ENCODE data around the gene IGSF22. TPM values are rescaled to one million over a fixed set of nuclear protein-coding genes. Genes with fewer than 3 reads are reported as not detected.

Gene IGSF22
- total RNA-seq, 2 donors from 2014 or later, result 0.39 TPM; not detected in 1

DNA sequence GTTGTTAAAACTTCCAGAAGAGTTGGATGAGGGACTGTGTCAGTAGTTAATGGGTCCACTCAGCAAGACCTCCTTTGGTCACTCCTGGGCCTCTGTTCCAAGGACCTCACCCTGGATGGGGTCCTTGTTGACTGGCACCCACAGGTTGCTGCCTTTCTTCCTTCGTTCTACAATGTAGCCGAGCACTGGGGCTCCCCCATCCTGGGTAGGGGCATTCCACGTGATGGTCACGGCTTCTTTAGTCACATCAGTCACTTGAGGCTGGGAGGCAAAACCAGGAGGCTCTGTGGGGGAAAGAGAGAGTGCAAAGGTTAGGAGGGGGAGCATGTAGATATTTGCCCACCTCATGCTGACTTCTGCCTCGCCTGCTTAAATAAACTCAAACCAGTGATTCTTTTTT is 15.4 kb downstream of the IGSF22 start:
- Histone ChIP-seq H3K9me3 (no peaks in the 10 kb centered on the region), H3K27ac (no peak overlapping the region), H3K4me3 (no peak overlapping the region), H3K4me1 (peaks cover 0 to 13% of the 10 kb centered on the region in 2 donors), H3K27me3 (no peaks in the 10 kb centered on the region), H3K36me3 (no peaks in the 10 kb centered on the region)
- DNase-seq (ENCODE audit: low spot score), result no peak
- TF ChIP-seq, protein P1, sequence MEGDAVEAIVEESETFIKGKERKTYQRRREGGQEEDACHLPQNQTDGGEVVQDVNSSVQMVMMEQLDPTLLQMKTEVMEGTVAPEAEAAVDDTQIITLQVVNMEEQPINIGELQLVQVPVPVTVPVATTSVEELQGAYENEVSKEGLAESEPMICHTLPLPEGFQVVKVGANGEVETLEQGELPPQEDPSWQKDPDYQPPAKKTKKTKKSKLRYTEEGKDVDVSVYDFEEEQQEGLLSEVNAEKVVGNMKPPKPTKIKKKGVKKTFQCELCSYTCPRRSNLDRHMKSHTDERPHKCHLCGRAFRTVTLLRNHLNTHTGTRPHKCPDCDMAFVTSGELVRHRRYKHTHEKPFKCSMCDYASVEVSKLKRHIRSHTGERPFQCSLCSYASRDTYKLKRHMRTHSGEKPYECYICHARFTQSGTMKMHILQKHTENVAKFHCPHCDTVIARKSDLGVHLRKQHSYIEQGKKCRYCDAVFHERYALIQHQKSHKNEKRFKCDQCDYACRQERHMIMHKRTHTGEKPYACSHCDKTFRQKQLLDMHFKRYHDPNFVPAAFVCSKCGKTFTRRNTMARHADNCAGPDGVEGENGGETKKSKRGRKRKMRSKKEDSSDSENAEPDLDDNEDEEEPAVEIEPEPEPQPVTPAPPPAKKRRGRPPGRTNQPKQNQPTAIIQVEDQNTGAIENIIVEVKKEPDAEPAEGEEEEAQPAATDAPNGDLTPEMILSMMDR (IDR thresholded peaks at IDR 0.05), result no peak

DNA sequence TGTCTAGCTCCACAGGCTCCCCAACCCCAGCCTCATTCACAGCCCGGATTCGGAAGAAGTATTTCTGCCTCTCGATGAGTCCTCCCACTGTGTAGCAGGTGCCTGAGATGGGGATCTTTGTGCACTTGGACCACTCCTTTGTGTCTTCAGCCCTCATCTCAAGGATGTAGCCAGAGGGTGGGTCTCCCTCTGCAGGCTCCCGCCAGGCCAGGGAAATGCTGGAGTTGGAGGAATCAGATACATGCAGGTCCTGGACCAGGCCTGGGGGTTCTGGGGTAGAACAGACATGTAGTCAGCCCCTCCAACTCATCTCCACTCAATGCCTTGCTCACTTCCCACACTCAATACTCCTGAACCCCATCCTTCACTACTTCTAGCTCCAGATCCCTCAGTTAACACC is 16.6 kb downstream of the IGSF22 start:
- peaks cover 0 to 25% of the 10 kb centered on the region in 2 donors for H3K4me1 ChIP-seq
- TF ChIP-seq, protein P1 (IDR thresholded peaks at IDR 0.05), result no peak
- no peak overlapping the region for H3K4me3 ChIP-seq
- no peak for DNase-seq (ENCODE audit: low spot score)
- H3K9me3 ChIP-seq, result no peaks in the 10 kb centered on the region
- H3K36me3 ChIP-seq, result no peaks in the 10 kb centered on the region
- no peak overlapping the region for H3K27ac ChIP-seq
- no peaks in the 10 kb centered on the region for H3K27me3 ChIP-seq

DNA sequence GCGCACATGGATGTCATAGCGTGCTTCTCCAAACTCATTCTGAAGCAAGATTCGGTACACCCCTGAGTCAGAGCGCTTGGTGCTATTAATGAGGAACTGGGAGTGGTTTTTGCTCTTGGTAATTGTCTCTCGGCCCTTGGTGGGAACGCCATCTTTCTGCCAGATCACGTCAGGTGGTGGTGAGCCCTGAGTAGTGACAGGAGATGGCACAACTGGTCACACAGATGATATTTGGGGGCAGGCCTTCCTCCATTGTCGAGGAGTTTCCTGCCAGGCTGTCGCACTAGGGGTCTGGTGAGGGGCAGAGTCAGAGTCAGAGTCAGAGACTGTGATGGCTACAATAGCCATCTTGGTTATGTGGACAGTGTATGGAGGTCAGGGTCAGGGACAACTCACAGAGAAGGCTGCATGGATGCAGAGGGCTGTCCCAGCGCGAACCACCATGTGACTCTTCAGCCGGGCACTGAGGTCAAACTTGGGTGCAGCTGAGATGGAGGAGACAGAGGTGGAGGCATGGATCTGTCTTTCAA is 18.1 kb downstream of the IGSF22 start:
- H3K36me3 ChIP-seq, result no peaks in the 10 kb centered on the region
- no peak for DNase-seq (ENCODE audit: low spot score)
- no peak overlapping the region for H3K4me3 ChIP-seq
- TF ChIP-seq, protein P1 (IDR thresholded peaks at IDR 0.05), result no peak
- H3K27ac ChIP-seq, result no peak overlapping the region
- no peaks in the 10 kb centered on the region for H3K9me3 ChIP-seq
- no peaks in the 10 kb centered on the region for H3K27me3 ChIP-seq
- peaks cover 0 to 38% of the 10 kb centered on the region in 2 donors for H3K4me1 ChIP-seq

DNA sequence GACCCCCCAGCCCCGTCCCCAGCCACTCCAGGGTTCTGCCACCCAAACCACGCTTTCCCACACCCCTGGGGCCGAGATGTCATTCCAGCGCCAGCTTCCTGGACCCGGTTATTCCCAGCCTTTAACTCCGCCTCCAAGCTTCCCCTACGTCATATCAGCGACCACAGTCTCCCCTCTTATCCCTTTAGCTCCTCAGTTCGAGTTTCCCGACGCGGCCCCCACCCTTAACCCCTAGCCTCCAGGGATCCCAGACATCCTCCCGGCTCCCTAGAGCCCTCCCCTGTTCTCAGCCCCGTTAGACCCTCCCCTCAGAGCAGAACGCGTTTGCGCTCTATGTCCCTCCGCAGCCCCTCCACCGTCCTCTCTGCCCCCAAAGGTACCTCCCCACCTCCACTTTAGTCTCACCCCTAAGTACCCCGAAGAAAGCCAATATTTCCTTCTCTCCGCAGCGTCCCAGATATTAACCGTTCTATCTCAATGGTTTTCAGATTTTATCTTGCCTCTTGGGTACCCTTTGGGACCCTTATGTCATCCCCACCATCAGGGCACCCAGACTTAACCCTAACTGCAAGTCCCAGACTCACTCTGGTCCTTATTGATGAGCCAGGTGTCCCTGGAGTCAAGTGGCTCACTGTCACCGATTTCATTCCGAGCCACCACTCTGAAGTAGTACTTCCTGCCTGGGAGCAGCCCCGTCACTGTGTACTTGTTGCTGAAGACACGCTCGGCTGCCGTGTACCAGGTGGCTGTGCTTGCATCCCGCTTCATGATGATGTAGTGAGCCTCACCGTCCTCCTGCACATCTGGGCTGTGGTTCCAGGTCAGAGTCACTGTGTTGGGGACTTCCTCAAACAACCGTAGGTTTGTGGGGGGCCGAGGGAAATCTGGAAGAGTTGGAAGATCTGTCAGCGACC is 19.4 kb downstream of the IGSF22 start:
- Histone ChIP-seq H3K4me3 (peak overlapping the region; percentile 40 to 59), H3K9me3 (no peaks in the 10 kb centered on the region), H3K4me1 (peaks cover 0 to 42% of the 10 kb centered on the region in 2 donors), H3K27me3 (no peaks in the 10 kb centered on the region), H3K36me3 (peaks cover 7% of the 10 kb centered on the region), H3K27ac (peak overlapping the region; percentile 53 to 79)
- peak; percentile 73 for DNase-seq (ENCODE audit: low spot score)
- TF ChIP-seq, protein P1 (IDR thresholded peaks at IDR 0.05), result no peak

DNA sequence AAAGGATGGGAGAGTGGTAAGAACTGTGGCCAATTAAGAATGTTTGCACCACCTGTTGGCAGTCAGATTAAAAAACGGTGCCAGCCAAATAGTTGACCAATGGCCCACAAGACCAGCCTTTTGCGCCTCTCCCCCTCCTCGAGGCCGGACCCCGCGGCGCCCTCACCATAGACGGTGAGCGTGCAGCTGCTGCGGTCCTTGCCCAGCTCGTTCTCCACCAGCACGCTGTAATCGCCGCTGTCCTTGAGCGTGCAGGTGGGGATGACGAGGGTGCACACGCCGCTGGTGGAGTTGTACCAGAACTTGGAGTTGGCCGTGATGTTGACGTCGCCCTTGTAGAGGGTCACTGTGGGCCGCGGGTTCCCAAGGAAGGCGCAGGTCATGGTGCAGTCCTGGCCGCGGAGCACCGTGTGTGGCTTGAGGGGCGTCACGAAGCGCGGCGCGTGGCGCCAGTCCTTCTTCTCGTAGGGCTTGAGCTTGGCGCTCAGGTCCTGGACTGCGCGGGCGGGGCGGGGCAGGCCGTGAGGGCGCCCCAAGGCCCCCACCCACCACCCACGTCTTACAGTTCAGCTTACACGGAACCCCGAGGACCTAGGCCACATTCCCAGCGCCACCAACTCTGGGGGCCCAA is 20.2 kb downstream of the IGSF22 start:
- DNase-seq (ENCODE audit: low spot score), result peak; percentile 65
- Histone ChIP-seq H3K27ac (peak overlapping the region; percentile 53 to 79), H3K27me3 (no peaks in the 10 kb centered on the region), H3K4me1 (peaks cover 0 to 42% of the 10 kb centered on the region in 2 donors), H3K9me3 (no peaks in the 10 kb centered on the region), H3K4me3 (peak overlapping the region; percentile 40 to 59), H3K36me3 (peaks cover 9% of the 10 kb centered on the region)
- TF ChIP-seq, protein P1 (IDR thresholded peaks at IDR 0.05), result no peak
